Frontal cortex (tissue), 4 donors: Measurements from ENCODE around the gene IFNAR1. TPM values are rescaled to one million over a fixed set of nuclear protein-coding genes. Genes with fewer than 3 reads are reported as not detected.
"Not testable (repeated sequence)": the region's sequence is repeated elsewhere in the genome, so short reads cannot be mapped to it uniquely, and the experiment has no call there.

Source experiments
- DNase-seq, 2 donors: peaks; one replicate each; pipeline ENCODE4 v3.0.0; 2012; ENCODE audit warnings: low spot score in 2 of 2
- FAIRE-seq: peaks from 2 replicates; lab custom pipeline; 2012; peaks lifted over from hg19 to GRCh38; lab: Jason Lieb, UNC
- total RNA-seq: library from RNA; depleted of rRNA; stranded (reverse); fragments of >200 nt; gene quantifications from one replicate; pipeline ENCODE4 v1.2.3, GENCODE V29; 2014
- donor health status: control.
- donor health status: control.
- donor health status: control.

IFNAR1 gene
- total RNA-seq, 1 donor from 2014 or later: 49.3 TPM

DNA sequence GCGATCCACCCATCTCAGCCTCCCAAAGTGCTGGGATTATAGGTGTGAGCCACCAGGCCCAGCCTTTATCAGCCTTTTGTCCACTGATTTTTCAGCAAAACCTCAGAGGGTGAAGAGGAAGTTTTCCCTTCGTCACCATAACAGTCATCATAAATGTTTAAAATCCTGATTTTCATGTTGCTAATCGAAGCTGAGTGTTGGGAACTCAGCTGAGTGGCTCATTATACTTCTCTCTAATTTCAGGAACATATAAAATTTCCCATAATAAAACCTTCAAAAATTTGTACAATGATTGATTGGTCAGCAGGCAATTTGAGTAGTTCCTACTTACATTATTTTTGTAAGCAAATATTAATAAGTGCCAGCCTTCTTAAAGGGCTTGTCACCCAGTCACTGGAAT is 46.6 kb downstream of the IFNAR1 start:
- no peak for FAIRE-seq
- no peak for DNase-seq

DNA sequence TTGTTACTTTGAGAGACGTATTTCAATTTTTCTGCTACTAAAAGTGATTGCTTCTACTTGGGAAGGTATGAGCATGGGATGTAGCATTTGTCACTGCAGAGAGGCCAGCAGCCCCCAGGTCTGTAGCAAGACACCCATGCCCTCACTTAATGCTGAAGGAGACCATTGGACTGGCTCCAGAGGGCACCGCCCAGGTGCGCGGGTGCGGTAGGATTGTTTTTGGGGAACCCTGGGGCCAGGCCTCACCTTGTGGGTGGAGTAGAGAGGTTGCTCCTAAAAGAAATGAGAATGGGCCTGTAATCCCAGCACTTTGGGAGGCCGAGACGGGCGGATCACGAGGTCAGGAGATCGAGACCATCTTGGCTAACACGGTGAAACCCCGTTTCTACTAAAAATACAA is 47.8 kb downstream of the IFNAR1 start:
- FAIRE-seq: no peak
- no peak for DNase-seq

GRCh38 chr21:33373451-33373850 is 48.7 kb downstream of the IFNAR1 start:
- DNase-seq (no peak), FAIRE-seq (no peak)

- FAIRE-seq (no peak), DNase-seq (no peak)
Measured at GRCh38 chr21:33374080-33374449, 49.3 kb downstream of the IFNAR1 start.

GRCh38 chr21:33374450-33375096 is 49.8 kb downstream of the IFNAR1 start:
- no peak for DNase-seq
- FAIRE-seq: no peak

DNA sequence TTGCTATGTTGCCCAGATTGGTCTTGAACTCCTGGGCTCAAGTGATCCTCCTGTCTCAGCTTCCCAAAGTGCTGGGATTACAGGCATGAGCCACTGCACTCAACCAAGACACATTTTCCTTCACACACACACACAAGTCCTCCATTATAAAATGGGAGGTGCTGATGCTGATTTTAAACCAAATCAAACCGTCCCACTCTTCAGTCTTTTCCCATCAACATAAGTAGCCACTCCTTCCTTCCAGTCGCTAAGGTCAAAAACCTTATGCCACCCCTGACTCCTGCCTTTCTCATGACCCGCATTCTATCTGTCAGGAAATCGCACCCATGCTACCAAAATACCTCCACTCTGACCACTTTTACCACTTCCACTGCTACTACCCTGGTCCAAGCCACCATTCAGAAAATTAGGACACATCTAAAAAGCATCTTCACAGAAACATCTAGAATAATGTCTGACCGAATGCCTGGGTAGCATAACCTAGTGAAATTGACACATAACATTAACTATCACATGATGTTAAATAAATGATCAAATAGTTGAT is 50.4 kb downstream of the IFNAR1 start:
- FAIRE-seq: no peak

DNA sequence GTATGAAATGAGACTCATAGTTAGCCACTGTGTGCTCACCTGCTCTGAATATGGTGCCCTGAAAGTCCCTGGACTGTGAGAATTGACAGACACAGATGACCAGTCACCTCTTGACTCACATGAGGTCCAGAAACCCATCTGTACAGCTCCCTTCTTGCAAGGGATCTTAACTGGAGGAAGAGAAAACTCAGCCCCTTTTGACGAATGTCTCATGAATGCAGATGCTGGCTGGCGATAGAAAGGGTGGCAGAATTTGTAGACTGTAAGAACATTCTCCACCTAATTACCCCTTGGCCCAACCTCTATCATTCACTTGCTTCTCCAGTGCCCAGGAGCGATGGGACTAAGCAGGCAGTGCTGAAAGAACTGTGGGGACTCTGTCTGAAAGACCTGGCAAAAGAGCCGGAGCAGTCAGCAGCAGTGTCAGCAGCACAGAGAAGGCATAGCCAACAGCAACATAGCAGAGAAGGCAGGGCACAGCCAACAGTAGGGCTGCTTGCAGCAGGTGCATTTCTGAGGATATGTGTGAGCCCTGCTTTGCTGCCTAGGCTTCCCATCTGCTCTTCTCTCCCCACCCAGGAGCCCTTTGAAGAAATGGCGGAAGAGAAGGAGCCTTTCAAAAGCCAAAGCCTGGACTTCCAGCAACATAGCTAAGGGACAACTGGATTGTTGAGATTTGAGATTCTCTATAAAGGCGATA is 52.6 kb downstream of the IFNAR1 start:
- DNase-seq: no peak
- FAIRE-seq: no peak

More for the DNA sequence above, 50.4 kb downstream of the IFNAR1 start:
- no peak for DNase-seq

DNA sequence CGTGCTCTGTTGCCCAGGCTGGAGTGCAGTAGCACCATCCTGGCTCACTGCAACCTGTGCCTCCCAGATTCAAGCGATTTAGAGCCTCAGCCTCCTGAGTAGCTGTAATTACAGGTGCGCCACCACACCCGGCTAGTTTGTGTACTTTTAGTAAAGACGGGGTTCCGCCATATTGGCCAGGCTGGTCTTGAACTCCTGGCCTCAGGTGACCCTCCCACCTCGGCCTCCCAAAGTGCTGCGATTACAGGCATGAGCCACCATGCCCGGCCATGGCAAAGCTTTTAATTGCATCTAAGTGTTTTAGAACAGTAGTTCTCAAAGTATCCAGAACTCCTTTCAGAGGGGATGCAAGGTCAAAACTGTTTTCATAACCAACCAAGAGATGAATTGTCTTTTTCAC is 53.3 kb downstream of the IFNAR1 start:
- no peak for FAIRE-seq
- no peak for DNase-seq

- DNase-seq, FAIRE-seq: not testable (repeated sequence)
Measured at GRCh38 chr21:33379934-33380333, 55.2 kb downstream of the IFNAR1 start.

DNA sequence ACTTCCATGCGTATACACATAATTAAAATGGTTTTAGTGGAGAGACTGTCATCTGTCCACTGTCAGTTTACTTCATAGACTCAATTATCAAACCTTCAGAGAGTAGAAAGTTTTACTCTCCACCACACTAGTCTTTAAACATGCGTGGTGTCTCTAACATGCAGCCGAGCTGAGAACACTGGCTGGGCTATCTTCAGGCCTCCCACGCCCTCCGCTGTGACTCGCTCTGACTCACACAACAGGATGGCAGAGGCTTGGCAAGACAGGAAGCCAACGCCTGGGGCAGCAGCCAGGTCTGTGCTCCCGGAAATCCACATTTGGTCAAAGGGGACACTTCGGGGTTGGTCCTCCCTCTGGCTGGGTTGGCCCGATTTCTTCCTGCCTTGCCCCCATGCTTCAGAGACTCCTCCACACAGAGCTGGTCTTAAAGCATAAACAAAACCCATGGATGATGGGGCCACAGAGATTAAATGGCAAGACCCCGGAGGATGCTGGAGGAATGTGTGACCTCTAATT is 55.8 kb downstream of the IFNAR1 start:
- DNase-seq: peak in 1 of 2 donors; percentile 62
- no peak for FAIRE-seq

DNA sequence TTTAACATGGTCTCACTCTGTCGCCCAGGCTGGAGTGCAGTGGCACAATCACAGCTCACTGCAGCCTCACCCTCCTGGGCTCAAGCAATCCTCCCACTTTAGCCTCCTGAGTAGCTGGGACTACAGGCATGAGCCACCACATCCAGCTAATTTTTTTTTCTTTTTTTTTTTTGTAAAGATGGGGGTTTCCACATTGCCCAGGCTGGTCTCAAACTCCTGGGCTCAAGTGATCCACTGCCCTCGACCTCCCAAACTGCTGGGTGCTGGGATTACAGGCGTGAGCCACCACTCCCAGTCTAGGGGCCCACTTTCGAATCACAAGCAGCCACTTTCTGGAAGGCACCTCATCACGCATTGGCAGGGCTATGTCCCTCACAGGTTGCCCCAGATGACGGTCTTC is 56.6 kb downstream of the IFNAR1 start:
- DNase-seq, FAIRE-seq: not testable (repeated sequence)

DNA sequence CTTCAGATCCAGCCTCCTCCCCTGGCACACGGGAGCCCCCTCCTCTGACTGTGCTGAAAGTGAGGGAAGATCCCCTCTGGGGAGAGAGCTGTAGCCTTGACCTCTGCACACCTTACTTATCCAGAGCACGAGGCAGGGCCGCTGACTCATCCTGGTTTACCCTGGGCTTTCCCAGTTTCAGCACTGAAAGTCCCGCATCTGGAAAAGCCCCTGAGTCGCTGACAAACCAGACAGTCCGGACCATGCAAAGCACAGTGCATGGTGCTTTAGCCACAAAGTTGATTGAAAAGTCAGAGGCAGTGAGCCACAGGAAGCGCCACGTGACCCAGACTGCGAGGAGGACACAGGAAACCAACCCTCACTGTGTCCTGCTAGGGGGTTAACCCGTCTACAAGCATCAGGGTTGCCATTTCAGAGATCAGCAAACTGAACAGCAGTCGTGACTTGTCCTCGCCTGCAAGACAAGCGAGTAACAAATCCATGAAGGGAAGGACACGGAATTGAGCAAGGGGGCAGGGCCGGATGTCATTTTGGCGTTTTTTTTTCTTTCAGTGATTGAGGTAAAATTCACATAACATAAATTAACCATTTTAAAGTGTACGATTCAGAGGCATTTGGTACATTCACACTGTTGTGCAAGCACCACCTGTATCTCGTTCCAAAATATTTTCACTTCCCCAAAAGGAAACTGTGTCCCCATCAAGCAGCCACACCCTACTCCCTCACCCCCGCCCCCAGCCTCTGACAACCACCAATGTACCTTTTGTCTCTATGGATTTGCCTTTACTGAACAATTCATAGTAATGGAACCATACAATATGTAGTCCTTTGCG is 58.5 kb downstream of the IFNAR1 start:
- DNase-seq (no peak), FAIRE-seq (no peak)

DNA sequence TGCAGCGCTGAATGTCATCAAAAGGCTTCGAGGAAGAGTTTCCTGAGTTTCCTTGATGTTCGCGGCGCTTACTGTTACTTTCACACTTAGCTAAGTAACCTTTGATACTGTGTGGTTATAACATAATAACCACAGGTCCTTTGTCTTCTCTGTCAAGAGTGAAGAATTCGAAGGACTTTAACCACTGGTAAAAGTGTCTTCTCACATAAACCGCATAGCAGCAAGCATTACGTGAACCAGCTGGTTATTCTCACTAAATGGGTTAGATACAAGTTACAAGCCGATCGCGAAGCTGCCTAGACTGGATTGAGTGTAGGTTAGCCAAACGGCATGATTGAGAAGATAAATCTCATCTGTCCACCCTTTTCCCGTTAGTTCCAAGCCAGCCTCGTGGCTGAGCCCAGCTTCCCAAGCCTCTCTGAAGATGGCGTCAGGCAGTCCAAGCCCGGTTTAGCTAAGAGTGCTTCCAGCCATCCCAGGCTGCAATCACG is 60.1 kb downstream of the IFNAR1 start:
- DNase-seq (no peak), FAIRE-seq (no peak)

DNA sequence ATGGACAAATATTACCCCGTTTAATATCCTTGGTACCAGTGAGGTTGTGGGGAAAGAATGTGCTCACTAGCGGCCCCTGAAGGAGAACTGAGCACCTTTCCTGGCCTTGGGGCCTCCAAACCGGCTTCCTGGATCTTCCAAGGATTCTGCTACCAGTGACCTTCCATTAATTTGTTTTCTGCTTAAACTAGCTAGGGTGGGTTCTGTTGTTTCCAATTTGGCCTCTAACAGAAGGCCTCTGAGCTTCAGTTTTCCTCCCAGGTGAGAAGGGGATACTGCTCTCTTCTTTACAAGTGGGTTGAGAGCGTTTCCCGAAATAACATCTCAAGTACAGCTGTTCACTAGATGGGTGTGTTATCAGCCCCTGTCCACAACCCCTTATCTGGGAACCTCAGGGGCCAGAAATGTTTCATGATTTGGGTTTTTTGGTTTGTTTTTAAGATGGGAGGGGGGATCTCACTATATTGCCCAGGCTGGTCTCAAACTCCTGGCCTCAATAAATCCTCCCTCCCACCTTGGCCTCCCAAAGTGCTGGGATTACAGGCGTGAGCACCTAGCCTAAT is 61.5 kb downstream of the IFNAR1 start:
- FAIRE-seq (no peak), DNase-seq (no peak)

- no peak for FAIRE-seq
Measured at GRCh38 chr21:33387294-33387693, 62.5 kb downstream of the IFNAR1 start.

GRCh38 chr21:33388188-33388587 is 63.4 kb downstream of the IFNAR1 start:
- no peak for DNase-seq
- FAIRE-seq: no peak

More at GRCh38 chr21:33387294-33387693, 62.5 kb downstream of the IFNAR1 start:
- DNase-seq: no peak

GRCh38 chr21:33390479-33390878 is 65.7 kb downstream of the IFNAR1 start:
- FAIRE-seq (no peak), DNase-seq (no peak)

DNA sequence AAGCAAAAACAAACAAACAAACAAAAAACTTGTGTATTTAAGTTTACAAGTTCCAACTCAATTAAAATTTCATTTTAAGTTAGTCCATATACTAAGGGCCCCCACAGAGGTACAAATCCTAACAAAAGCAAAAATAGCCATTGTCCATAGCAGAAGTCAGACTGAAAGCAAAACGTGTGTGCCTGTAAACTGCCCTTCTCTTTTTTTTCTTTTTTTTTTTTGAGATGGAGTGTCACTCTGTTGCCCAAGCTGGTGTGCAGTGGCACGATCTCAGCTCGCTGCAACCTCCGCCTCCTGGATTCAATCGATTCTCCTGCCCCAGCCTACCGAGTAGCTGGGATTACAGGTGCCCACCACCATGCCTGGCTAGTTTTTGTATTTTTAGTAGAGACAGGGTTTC is 66.9 kb downstream of the IFNAR1 start:
- FAIRE-seq (no peak), DNase-seq (no peak)

- FAIRE-seq (no peak), DNase-seq (no peak)
Measured at GRCh38 chr21:33392284-33392985, 67.7 kb downstream of the IFNAR1 start.
